Parathyroid adenoma (tissue), 2 donors: ENCODE results near the gene MPZL1.

Experiments
- H2AFZ ChIP-seq: fragments of 300-600 bp; sonication (generic); one replicate; pipeline ENCODE4 v1.7.0; 2017; ENCODE audit warnings: antibody characterized with exemption, mild to moderate bottlenecking
- H3K27ac ChIP-seq: fragments of 300-600 bp; sonication (generic); one replicate; pipeline ENCODE4 v1.7.0; 2017
- H3K27me3 ChIP-seq: fragments of 300-600 bp; sonication (generic); one replicate; pipeline ENCODE4 v1.7.0; 2017; ENCODE audit warnings: low read length; ENCODE audit not compliant: control insufficient read depth, insufficient read depth
- H3K36me3 ChIP-seq: fragments of 300-600 bp; sonication (generic); one replicate; pipeline ENCODE4 v1.7.0; 2017; ENCODE audit warnings: low read length; ENCODE audit not compliant: control insufficient read depth, insufficient read depth
- H3K4me1 ChIP-seq: fragments of 300-600 bp; sonication (generic); one replicate; pipeline ENCODE4 v1.7.0; 2017; ENCODE audit warnings: control low read depth
- H3K4me2 ChIP-seq: fragments of 300-600 bp; sonication (generic); one replicate; pipeline ENCODE4 v1.7.0; 2017; ENCODE audit warnings: low read length
- H3K4me3 ChIP-seq: fragments of 300-600 bp; sonication (generic); one replicate; pipeline ENCODE4 v1.7.0; 2017; ENCODE audit warnings: low read depth, low read length
- H3K79me2 ChIP-seq: fragments of 300-600 bp; sonication (generic); one replicate; pipeline ENCODE4 v1.7.0; 2017; ENCODE audit warnings: control low read depth
- H3K9ac ChIP-seq: fragments of 300-600 bp; sonication (generic); one replicate; pipeline ENCODE4 v1.7.0; 2017; ENCODE audit warnings: mild to moderate bottlenecking
- H3K9me3 ChIP-seq: fragments of 300-600 bp; sonication (generic); one replicate; pipeline ENCODE4 v1.7.0; 2017; ENCODE audit warnings: low read length; ENCODE audit not compliant: control insufficient read depth
- TF ChIP-seq, protein P1 (sequence below): fragments of 300-600 bp; sonication (generic); IDR thresholded peaks from one replicate; pipeline ENCODE4 v1.7.0; 2017; ENCODE audit warnings: antibody characterized with exemption, mild to moderate bottlenecking
- donor health status: primary hyperparathyroidism.

The MPZL1 gene

DNA sequence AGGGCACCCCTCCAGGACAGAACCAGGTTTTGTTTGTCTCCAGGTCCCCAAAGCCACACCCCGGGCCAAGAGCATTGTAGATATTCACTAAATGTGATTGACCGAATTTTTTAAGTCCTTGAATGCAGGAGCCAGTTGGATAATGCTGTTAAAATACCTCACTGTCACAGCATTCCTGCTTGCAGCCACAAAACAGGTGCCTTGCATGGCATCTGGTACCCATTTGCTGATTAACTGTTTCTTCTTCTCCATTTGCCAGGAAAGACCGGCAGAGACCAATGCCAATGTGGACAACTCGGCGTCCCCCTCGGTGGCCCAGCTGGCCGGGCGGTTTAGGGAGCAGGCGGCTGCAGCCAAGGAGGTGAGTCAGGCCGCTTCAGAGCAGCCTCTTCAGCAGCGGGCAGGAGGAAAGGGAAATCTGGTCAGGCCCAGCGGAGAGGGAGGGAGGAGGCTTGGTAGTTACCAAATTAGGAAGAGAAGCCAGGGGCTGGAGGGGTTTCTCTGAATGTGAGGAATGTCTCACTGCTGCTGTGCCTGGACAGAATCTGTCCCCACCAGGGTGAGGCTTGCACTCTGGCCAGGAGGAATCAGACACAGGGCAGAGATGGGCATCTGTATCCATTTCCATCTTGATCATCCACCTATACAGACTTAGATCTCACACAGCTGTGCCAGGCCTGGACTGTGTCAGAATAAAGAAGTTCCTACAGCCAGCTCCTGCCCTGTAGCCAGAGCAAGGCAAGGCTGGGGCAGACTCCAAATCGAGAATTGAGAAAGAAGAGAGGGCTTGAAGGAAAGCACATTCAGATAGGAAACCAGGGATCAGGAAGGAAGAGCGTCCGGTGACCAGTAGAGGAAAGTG, 37.9 kb upstream of the MPZL1 start:
- TF ChIP-seq, protein P1, sequence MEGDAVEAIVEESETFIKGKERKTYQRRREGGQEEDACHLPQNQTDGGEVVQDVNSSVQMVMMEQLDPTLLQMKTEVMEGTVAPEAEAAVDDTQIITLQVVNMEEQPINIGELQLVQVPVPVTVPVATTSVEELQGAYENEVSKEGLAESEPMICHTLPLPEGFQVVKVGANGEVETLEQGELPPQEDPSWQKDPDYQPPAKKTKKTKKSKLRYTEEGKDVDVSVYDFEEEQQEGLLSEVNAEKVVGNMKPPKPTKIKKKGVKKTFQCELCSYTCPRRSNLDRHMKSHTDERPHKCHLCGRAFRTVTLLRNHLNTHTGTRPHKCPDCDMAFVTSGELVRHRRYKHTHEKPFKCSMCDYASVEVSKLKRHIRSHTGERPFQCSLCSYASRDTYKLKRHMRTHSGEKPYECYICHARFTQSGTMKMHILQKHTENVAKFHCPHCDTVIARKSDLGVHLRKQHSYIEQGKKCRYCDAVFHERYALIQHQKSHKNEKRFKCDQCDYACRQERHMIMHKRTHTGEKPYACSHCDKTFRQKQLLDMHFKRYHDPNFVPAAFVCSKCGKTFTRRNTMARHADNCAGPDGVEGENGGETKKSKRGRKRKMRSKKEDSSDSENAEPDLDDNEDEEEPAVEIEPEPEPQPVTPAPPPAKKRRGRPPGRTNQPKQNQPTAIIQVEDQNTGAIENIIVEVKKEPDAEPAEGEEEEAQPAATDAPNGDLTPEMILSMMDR, result no peak
- Histone ChIP-seq H3K9ac (no peak overlapping the region), H3K27me3 (no peaks in the 10 kb centered on the region), H3K9me3 (no peaks in the 10 kb centered on the region), H3K4me2 (no peak overlapping the region), H3K4me1 (peaks cover 2% of the 10 kb centered on the region), H3K27ac (no peak overlapping the region), H2AFZ (no peak overlapping the region), H3K36me3 (no peaks in the 10 kb centered on the region), H3K79me2 (no peaks in the 10 kb centered on the region), H3K4me3 (no peak overlapping the region)

GRCh38 chr1:167685844-167686243, 35.9 kb upstream of the MPZL1 start:
- Histone ChIP-seq H3K27ac (no peak overlapping the region), H2AFZ (peak overlapping the region; percentile 28), H3K9ac (no peak overlapping the region), H3K4me1 (peaks cover 12% of the 10 kb centered on the region), H3K79me2 (no peaks in the 10 kb centered on the region), H3K27me3 (no peaks in the 10 kb centered on the region), H3K36me3 (no peaks in the 10 kb centered on the region), H3K4me3 (no peak overlapping the region), H3K9me3 (no peaks in the 10 kb centered on the region), H3K4me2 (no peak overlapping the region)
- TF ChIP-seq, protein P1, result no peak

DNA sequence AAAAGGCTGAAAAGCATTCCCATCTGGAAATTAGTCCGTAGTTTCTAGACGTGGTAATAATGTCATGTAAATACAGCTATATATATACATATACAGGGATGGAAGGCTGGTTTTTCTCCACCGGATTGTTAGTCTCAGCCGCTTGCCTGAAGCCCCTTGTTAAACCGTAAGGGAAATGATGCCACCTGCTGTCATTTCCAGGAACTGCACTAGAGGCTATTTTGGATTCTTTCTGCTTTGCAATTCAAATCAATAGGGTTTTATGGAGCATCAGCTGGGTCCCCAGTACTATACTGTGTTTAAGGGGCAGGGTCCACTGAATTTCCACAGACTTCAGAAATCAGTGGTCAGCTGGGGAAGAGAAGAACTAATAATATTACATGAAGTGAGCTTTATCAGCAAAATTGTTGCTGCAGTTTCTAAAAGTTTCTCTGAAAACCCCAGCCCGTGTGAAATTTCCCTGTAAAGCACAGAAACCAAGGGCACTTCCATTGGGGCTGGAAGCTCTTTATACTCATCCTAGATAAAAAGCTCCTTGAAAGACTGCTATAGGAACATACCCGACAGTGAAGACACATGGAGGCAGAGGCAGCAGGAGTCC, 33.8 kb upstream of the MPZL1 start:
- no peaks in the 10 kb centered on the region for H3K79me2 ChIP-seq
- no peaks in the 10 kb centered on the region for H3K36me3 ChIP-seq
- no peak overlapping the region for H3K4me3 ChIP-seq
- no peaks in the 10 kb centered on the region for H3K9me3 ChIP-seq
- TF ChIP-seq, protein P1, result peak; percentile 82
- H3K9ac ChIP-seq, result no peak overlapping the region
- H2AFZ ChIP-seq, result no peak overlapping the region
- no peak overlapping the region for H3K27ac ChIP-seq
- H3K4me1 ChIP-seq, result peaks cover 12% of the 10 kb centered on the region
- H3K27me3 ChIP-seq, result no peaks in the 10 kb centered on the region
- H3K4me2 ChIP-seq, result no peak overlapping the region

DNA sequence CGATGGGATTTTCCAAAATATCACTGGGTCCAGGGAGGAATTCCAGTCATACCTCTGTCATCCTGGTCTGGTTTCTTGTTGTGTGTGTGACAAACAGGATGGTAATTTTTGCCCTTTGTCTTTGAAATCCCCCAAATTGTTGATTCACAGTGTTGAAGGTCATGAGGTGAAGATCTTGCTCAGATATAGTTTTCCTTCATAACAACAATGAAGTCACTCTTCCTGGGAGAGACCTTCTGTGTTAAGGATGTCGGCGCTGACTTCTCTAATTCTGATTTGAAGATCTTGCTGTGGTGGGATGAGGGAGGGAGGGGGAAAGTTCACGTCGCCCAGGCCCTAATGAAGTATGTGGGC, 32.2 kb upstream of the MPZL1 start:
- Histone ChIP-seq H3K9ac (no peak overlapping the region), H3K4me3 (no peak overlapping the region), H2AFZ (no peak overlapping the region), H3K9me3 (no peaks in the 10 kb centered on the region), H3K27ac (no peak overlapping the region), H3K4me2 (no peak overlapping the region), H3K79me2 (no peaks in the 10 kb centered on the region), H3K36me3 (no peaks in the 10 kb centered on the region), H3K4me1 (peaks cover 12% of the 10 kb centered on the region), H3K27me3 (no peaks in the 10 kb centered on the region)
- TF ChIP-seq, protein P1, result no peak
